ENCODE data around the gene ARHGDIB.

ARHGDIB gene

GRCh38 chr12:14930299-14930698 lies 31.1 kb downstream of the ARHGDIB start:
- in situ Hi-C loops (cut with HindIII; ENCODE audit: low pct_unique_long_range_greater_than_20kb, low sequenced_read_pairs), result no loop called here
- DNase-seq (ENCODE audit: low read depth in 1 of 2, low spot score in 1 of 2), result peak in 1 of 2 experiments; percentile 69
- TF ChIP-seq JUND (IDR thresholded peaks at IDR 0.05; ENCODE audit: low read depth), result no peak

- in situ Hi-C loops (cut with HindIII; ENCODE audit: low pct_unique_long_range_greater_than_20kb, low sequenced_read_pairs), result no loop called here
- peak in 1 of 2 experiments; percentile 92 for DNase-seq (ENCODE audit: low read depth in 1 of 2, low spot score in 1 of 2)
- 0 out of 2 replicates have a peak, but pooled peaks have one; percentile 30 for TF ChIP-seq JUND (IDR thresholded peaks at IDR 0.05; ENCODE audit: low read depth)
Measured at GRCh38 chr12:14928931-14929330, 32.5 kb downstream of the ARHGDIB start.

GRCh38 chr12:14927267-14927666 lies 34.1 kb downstream of the ARHGDIB start:
- in situ Hi-C loops (cut with HindIII; ENCODE audit: low pct_unique_long_range_greater_than_20kb, low sequenced_read_pairs), result no loop called here
- DNase-seq (ENCODE audit: low read depth in 1 of 2, low spot score in 1 of 2), result no peak
- no peak for TF ChIP-seq JUND (IDR thresholded peaks at IDR 0.05; ENCODE audit: low read depth)

- DNase-seq (ENCODE audit: low read depth in 1 of 2, low spot score in 1 of 2), result no peak
- no peak for TF ChIP-seq JUND (IDR thresholded peaks at IDR 0.05; ENCODE audit: low read depth)
- in situ Hi-C loops (cut with HindIII; ENCODE audit: low pct_unique_long_range_greater_than_20kb, low sequenced_read_pairs), result no loop called here
Measured at GRCh38 chr12:14924541-14924940, 36.9 kb downstream of the ARHGDIB start.

- peak in 1 of 2 experiments; percentile 7 for DNase-seq (ENCODE audit: low read depth in 1 of 2, low spot score in 1 of 2)
- TF ChIP-seq JUND (IDR thresholded peaks at IDR 0.05; ENCODE audit: low read depth), result no peak
- in situ Hi-C loops (cut with HindIII; ENCODE audit: low pct_unique_long_range_greater_than_20kb, low sequenced_read_pairs), result no loop called here
Measured at GRCh38 chr12:14923944-14924343, 37.5 kb downstream of the ARHGDIB start.

- no peak for TF ChIP-seq JUND (IDR thresholded peaks at IDR 0.05; ENCODE audit: low read depth)
- no peak for DNase-seq (ENCODE audit: low read depth in 1 of 2, low spot score in 1 of 2)
- in situ Hi-C loops (cut with HindIII; ENCODE audit: low pct_unique_long_range_greater_than_20kb, low sequenced_read_pairs), result no loop called here
Measured at GRCh38 chr12:14921218-14921617, 40.2 kb downstream of the ARHGDIB start.

GRCh38 chr12:14920475-14921126 lies 40.8 kb downstream of the ARHGDIB start:
- no peak for DNase-seq (ENCODE audit: low read depth in 1 of 2, low spot score in 1 of 2)
- in situ Hi-C loops (cut with HindIII; ENCODE audit: low pct_unique_long_range_greater_than_20kb, low sequenced_read_pairs), result no loop called here
- no peak for TF ChIP-seq JUND (IDR thresholded peaks at IDR 0.05; ENCODE audit: low read depth)

- no peak for DNase-seq (ENCODE audit: low read depth in 1 of 2, low spot score in 1 of 2)
- TF ChIP-seq JUND (IDR thresholded peaks at IDR 0.05; ENCODE audit: low read depth), result no peak
- in situ Hi-C loops (cut with HindIII; ENCODE audit: low pct_unique_long_range_greater_than_20kb, low sequenced_read_pairs), result no loop called here
Measured at GRCh38 chr12:14919455-14919854, 41.9 kb downstream of the ARHGDIB start.

GRCh38 chr12:14915736-14916135 lies 45.7 kb downstream of the ARHGDIB start:
- no peak for DNase-seq (ENCODE audit: low read depth in 1 of 2, low spot score in 1 of 2)
- no peak for TF ChIP-seq JUND (IDR thresholded peaks at IDR 0.05; ENCODE audit: low read depth)
- in situ Hi-C loops (cut with HindIII; ENCODE audit: low pct_unique_long_range_greater_than_20kb, low sequenced_read_pairs), result no loop called here

GRCh38 chr12:14913381-14913781 lies 48.0 kb downstream of the ARHGDIB start:
- DNase-seq (ENCODE audit: low read depth in 1 of 2, low spot score in 1 of 2), result no peak
- TF ChIP-seq JUND (IDR thresholded peaks at IDR 0.05; ENCODE audit: low read depth), result no peak
- in situ Hi-C loops (cut with HindIII; ENCODE audit: low pct_unique_long_range_greater_than_20kb, low sequenced_read_pairs), result no loop called here

- in situ Hi-C loops (cut with HindIII; ENCODE audit: low pct_unique_long_range_greater_than_20kb, low sequenced_read_pairs), result no loop called here
- TF ChIP-seq JUND (IDR thresholded peaks at IDR 0.05; ENCODE audit: low read depth), result no peak
- DNase-seq (ENCODE audit: low read depth in 1 of 2, low spot score in 1 of 2), result no peak
Measured at GRCh38 chr12:14911131-14911530, 50.3 kb downstream of the ARHGDIB start.

GRCh38 chr12:14910090-14910915 lies 51.1 kb downstream of the ARHGDIB start:
- TF ChIP-seq JUND (IDR thresholded peaks at IDR 0.05; ENCODE audit: low read depth), result no peak
- in situ Hi-C loops (cut with HindIII; ENCODE audit: low pct_unique_long_range_greater_than_20kb, low sequenced_read_pairs), result no loop called here
- no peak for DNase-seq (ENCODE audit: low read depth in 1 of 2, low spot score in 1 of 2)

- no peak for DNase-seq (ENCODE audit: low read depth in 1 of 2, low spot score in 1 of 2)
- in situ Hi-C loops (cut with HindIII; ENCODE audit: low pct_unique_long_range_greater_than_20kb, low sequenced_read_pairs), result no loop called here
- TF ChIP-seq JUND (IDR thresholded peaks at IDR 0.05; ENCODE audit: low read depth), result no peak
Measured at GRCh38 chr12:14907953-14908352, 53.4 kb downstream of the ARHGDIB start.

Data from T47D (cell line).